Measurements from ENCODE around the gene G0S2. TPM values are rescaled to one million over a fixed set of nuclear protein-coding genes. Genes with fewer than 3 reads are reported as not detected.

The G0S2 gene
- total RNA-seq, 1 donor from 2014 or later = 19.9 TPM

DNA sequence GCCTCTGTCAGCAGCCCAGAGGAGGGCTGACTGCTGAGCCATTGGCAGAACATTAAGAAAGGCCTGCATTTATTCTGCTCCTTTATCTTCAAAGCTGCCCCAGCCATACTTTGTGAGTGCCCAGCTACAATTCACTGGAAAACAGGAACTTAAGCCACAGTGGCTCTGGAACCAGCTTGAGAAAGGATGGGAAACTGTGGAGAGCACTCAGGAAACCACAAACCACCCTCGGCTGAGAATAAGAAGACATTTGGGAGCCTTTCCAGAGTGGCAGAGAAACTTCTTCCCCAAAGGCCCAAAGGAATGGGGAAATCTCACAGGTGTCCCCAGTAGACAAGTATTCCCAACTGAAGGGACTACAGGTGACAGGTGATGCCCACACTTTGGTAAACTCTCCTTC is 24.8 kb upstream of the G0S2 start:
- TF ChIP-seq, protein P1, sequence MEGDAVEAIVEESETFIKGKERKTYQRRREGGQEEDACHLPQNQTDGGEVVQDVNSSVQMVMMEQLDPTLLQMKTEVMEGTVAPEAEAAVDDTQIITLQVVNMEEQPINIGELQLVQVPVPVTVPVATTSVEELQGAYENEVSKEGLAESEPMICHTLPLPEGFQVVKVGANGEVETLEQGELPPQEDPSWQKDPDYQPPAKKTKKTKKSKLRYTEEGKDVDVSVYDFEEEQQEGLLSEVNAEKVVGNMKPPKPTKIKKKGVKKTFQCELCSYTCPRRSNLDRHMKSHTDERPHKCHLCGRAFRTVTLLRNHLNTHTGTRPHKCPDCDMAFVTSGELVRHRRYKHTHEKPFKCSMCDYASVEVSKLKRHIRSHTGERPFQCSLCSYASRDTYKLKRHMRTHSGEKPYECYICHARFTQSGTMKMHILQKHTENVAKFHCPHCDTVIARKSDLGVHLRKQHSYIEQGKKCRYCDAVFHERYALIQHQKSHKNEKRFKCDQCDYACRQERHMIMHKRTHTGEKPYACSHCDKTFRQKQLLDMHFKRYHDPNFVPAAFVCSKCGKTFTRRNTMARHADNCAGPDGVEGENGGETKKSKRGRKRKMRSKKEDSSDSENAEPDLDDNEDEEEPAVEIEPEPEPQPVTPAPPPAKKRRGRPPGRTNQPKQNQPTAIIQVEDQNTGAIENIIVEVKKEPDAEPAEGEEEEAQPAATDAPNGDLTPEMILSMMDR (IDR thresholded peaks at IDR 0.05) = no peak
- Histone ChIP-seq H3K27ac (peak overlapping the region; percentile 31), H3K9me3 (no peaks in the 10 kb centered on the region), H3K27me3 (ENCODE audit: low read depth) (no peaks in the 10 kb centered on the region), H3K36me3 (no peaks in the 10 kb centered on the region), H3K4me3 (no peak overlapping the region), H3K4me1 (peaks cover 85% of the 10 kb centered on the region)
- ATAC-seq = peak in 1 of 2 donors; percentile 9
- no peak for DNase-seq
- intact Hi-C loops (cut with DNase I) = no loop called here

DNA sequence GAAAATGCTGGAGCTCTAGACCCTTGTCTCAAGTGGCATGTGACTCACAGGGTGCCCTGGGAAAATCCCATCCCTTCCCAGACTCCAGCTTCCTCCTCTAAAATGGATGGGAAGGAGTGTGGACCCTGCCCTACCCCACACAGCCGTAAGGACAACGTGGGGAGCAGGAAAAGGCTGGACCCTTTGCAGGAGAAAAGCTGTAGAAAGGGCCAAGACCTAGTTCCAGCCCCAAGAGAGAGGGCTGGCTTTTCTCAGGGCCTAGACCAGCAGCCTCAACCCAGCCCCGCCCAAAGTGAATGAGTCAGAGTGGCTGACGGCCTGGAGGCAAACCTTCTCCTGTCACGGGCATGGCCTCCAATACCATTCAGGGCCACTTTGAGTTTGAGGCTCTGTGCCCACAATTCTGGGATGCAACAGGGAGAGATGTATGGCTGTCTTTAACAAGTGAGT is 24.0 kb upstream of the G0S2 start:
- peaks cover 81% of the 10 kb centered on the region for H3K4me1 ChIP-seq
- peak overlapping the region; percentile 33 for H3K4me3 ChIP-seq
- peak overlapping the region; percentile 81 for H3K27ac ChIP-seq

DNA sequence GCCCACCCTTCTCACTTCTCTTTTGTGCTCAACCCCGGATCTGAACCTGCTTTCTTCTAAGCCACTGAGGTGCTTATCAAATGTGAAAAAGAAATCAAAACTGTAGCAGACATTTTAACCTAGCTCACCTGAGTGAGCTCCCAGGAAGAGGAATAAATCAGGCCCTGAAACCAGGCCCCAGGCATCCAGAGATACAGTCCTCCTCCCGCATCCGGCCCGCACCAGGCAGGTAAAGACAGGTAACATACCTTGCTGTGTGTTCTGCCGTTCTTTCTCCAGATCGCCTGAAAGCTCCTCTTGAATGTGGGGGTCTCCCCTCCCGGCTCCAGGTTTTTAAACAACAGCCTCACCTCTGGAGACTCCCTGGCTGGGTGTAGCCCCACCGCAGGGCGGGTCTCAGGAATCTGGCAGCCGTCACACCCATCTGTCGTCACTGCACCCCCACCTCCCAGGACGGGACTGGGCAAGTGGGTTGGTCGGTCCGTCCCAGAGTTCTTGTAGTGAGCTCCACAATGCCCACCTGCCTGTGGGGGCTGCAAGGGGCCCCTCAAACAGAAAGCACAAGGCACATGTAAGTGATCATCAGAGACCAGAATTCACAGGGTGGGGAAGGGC is 23.0 kb upstream of the G0S2 start, which contains the start of gene LAMB3:
Gene LAMB3, minus strand, starts transcription at position 305 of the 615 bp plus-strand sequence. CDS start 1,481 bp downstream, outside the sequence.
- ATAC-seq (peak; percentile 81 to 85), DNase-seq (peak; percentile 82)
- Histone ChIP-seq H3K4me1 (peaks cover 71% of the 10 kb centered on the region), H3K27me3 (ENCODE audit: low read depth) (peaks cover under 1% of the 10 kb centered on the region), H3K9me3 (no peaks in the 10 kb centered on the region), H3K27ac (peak within 1 kb of the TSS; percentile 81), H3K4me3 (peak within 1 kb of the TSS; percentile 33), H3K36me3 (no peaks in the 10 kb centered on the region)
- intact Hi-C loops (cut with DNase I) = no loop called here
- TF ChIP-seq, protein P1 (IDR thresholded peaks at IDR 0.05) = no peak

More for the DNA sequence above, 24.0 kb upstream of the G0S2 start:
- intact Hi-C loops (cut with DNase I) = no loop called here
- TF ChIP-seq, protein P1 (IDR thresholded peaks at IDR 0.05) = no peak
- Histone ChIP-seq H3K27me3 (ENCODE audit: low read depth) (no peaks in the 10 kb centered on the region), H3K9me3 (no peaks in the 10 kb centered on the region), H3K36me3 (no peaks in the 10 kb centered on the region)
- ATAC-seq = peak; percentile 76 to 83
- peak; percentile 84 for DNase-seq

- Histone ChIP-seq H3K27me3 (ENCODE audit: low read depth) (peaks cover 8% of the 10 kb centered on the region), H3K4me1 (peaks cover 64% of the 10 kb centered on the region), H3K36me3 (no peaks in the 10 kb centered on the region), H3K27ac (peak overlapping the region; percentile 81), H3K9me3 (no peaks in the 10 kb centered on the region), H3K4me3 (no peak overlapping the region)
- ATAC-seq (peak; percentile 92), DNase-seq (peak; percentile 92)
- TF ChIP-seq, protein P1 (IDR thresholded peaks at IDR 0.05) = no peak
- intact Hi-C loops (cut with DNase I) = no loop called here
These were observed 22.3 kb upstream of the G0S2 start for GRCh38 chr1:209652873-209653401.

- intact Hi-C loops (cut with DNase I) = no loop called here
- H3K27ac ChIP-seq = peak overlapping the region; percentile 67
- TF ChIP-seq, protein P1 (IDR thresholded peaks at IDR 0.05) = no peak
- H3K9me3 ChIP-seq = no peaks in the 10 kb centered on the region
- DNase-seq = no peak
- H3K4me1 ChIP-seq = peaks cover 54% of the 10 kb centered on the region
- H3K4me3 ChIP-seq = no peak overlapping the region
- peak in 1 of 2 donors; percentile 1 for ATAC-seq
- no peaks in the 10 kb centered on the region for H3K36me3 ChIP-seq
- H3K27me3 ChIP-seq (ENCODE audit: low read depth) = peaks cover 15% of the 10 kb centered on the region
These were observed 21.3 kb upstream of the G0S2 start for GRCh38 chr1:209653915-209654351.
